A673 (cell line): ENCODE data around the gene LIN54. TPM values are rescaled to one million over a fixed set of nuclear protein-coding genes. Genes with fewer than 3 reads are reported as not detected.
A peak's percentile ranks its signal among the peaks of the same experiment; 100 is the strongest.

Source experiments
- BruUV-seq: library from RNA; stranded (reverse); fragments of 400-500 nt; replicated peaks from 2 replicates; lab custom pipeline; 2021; lab: Mats Ljungman, UMichigan
- CTCF ChIA-PET: fragments of 300-600 bp; sonication (Branson Sonifier 250); formaldehyde crosslinking; loops from one replicate; lab custom pipeline; 2022; ENCODE audit warnings: antibody characterized with exemption; lab: Charles Lee
- POLR2A ChIA-PET: fragments of 300-600 bp; sonication (Branson Sonifier 250); formaldehyde crosslinking; loops from one replicate; lab custom pipeline; 2022; ENCODE audit warnings: antibody characterized with exemption; ENCODE audit not compliant: low non-redundant PET; lab: Charles Lee
- DNase-seq: peaks from one replicate; pipeline ENCODE4 v3.0.0-alpha.2; 2015; ENCODE audit warnings: low spot score
- H3K27ac ChIP-seq: fragments of 200-600 bp; sonication (generic); 2 replicates; pipeline ENCODE4 v1.5.1; 2016; ENCODE audit warnings: mixed run types, low read depth, mild to moderate bottlenecking, mixed read lengths, antibody characterized with exemption, low read length; ENCODE audit not compliant: poor library complexity, severe bottlenecking
- H3K27me3 ChIP-seq: fragments of 200-600 bp; sonication (generic); replicated peaks from 2 replicates; pipeline ENCODE4 v1.6.1; 2017; ENCODE audit warnings: mixed run types, low read depth, mild to moderate bottlenecking, mixed read lengths, antibody characterized with exemption, low read length; ENCODE audit not compliant: insufficient read depth, poor library complexity
- H3K36me3 ChIP-seq: fragments of 200-600 bp; sonication (generic); 2 replicates; pipeline ENCODE4 v1.6.1; 2016; ENCODE audit warnings: mixed run types, mild to moderate bottlenecking, mixed read lengths, antibody characterized with exemption, low read length; ENCODE audit not compliant: insufficient read depth, poor library complexity, severe bottlenecking
- H3K4me1 ChIP-seq: fragments of 200-600 bp; sonication (generic); 2 replicates; pipeline ENCODE4 v1.6.1; 2017; ENCODE audit warnings: mixed run types, mild to moderate bottlenecking, mixed read lengths, antibody characterized with exemption, low read length; ENCODE audit not compliant: insufficient read depth, poor library complexity, severe bottlenecking
- H3K4me3 ChIP-seq: fragments of 200-600 bp; sonication (generic); 2 replicates; pipeline ENCODE4 v1.5.1; 2016; ENCODE audit warnings: low read depth, mixed run types, mild to moderate bottlenecking, mixed read lengths, low read length; ENCODE audit not compliant: poor library complexity, severe bottlenecking
- H3K9me3 ChIP-seq: fragments of 200-600 bp; sonication (generic); 2 replicates; pipeline ENCODE4 v1.6.1; 2016; ENCODE audit warnings: mixed run types, low read depth, mild to moderate bottlenecking, mixed read lengths, antibody characterized with exemption, low read length; ENCODE audit not compliant: poor library complexity, severe bottlenecking
- CTCF ChIP-seq: fragments of 300-800, 200-600 bp; sonication (generic); conservative IDR thresholded peaks from 2 replicates; pipeline ENCODE4 v1.5.1; 2017; ENCODE audit warnings: low read depth, mild to moderate bottlenecking, antibody characterized with exemption, low read length, moderate library complexity, mixed read lengths
- EZH2 ChIP-seq: fragments of 200-600 bp; sonication (generic); IDR thresholded peaks from 2 replicates; pipeline ENCODE4 v1.6.1; 2017; ENCODE audit warnings: borderline replicate concordance, low read depth, mild to moderate bottlenecking, mixed read lengths, antibody characterized with exemption, low read length; ENCODE audit not compliant: poor library complexity, severe bottlenecking
- intact Hi-C: fragments of 100-400 bp; cut with micrococcal nuclease; formaldehyde crosslinking; loops from one replicate; pipeline ENCODE4 v1.10.0; 2022; ENCODE audit not compliant: unreplicated experiment
- total RNA-seq: library from RNA; stranded (reverse); gene quantifications from 2 replicates; pipeline ENCODE4 v1.2.3, GENCODE V29; 2021

The LIN54 gene
- total RNA-seq, 1 experiment from 2014 or later, result 16.0 TPM

GRCh38 chr4:82983444-82983843 lies 27.2 kb downstream of the LIN54 start:
- intact Hi-C loops, result no loop called here
- Histone ChIP-seq H3K4me3 (no peak overlapping the region), H3K27me3 (no peaks in the 10 kb centered on the region), H3K36me3 (no peaks in the 10 kb centered on the region), H3K27ac (no peak overlapping the region), H3K9me3 (no peaks in the 10 kb centered on the region), H3K4me1 (no peaks in the 10 kb centered on the region)
- ChIA-PET CTCF (no interaction called here), POLR2A (no interaction called here)
- BruUV-seq, result no TSS peak
- no peak for DNase-seq
- TF ChIP-seq EZH2 (no peak), CTCF (no peak)

- H3K27ac ChIP-seq, result no peak overlapping the region
- POLR2A ChIA-PET, result no interaction called here
- no peak for DNase-seq
- H3K9me3 ChIP-seq, result no peaks in the 10 kb centered on the region
- no peaks in the 10 kb centered on the region for H3K36me3 ChIP-seq
- CTCF ChIA-PET, result no interaction called here
- no peak for TF ChIP-seq EZH2
- no peak for TF ChIP-seq CTCF
- H3K4me3 ChIP-seq, result no peak overlapping the region
- H3K27me3 ChIP-seq, result no peaks in the 10 kb centered on the region
- BruUV-seq, result no TSS peak
- H3K4me1 ChIP-seq, result no peaks in the 10 kb centered on the region
- intact Hi-C loops, result no loop called here
Observed at GRCh38 chr4:82981138-82981537, 29.5 kb downstream of the LIN54 start.

GRCh38 chr4:82975792-82976191 lies 34.8 kb downstream of the LIN54 start:
- DNase-seq, result peak; percentile 1
- POLR2A ChIA-PET, result no interaction called here
- Histone ChIP-seq H3K4me3 (no peak overlapping the region), H3K4me1 (no peaks in the 10 kb centered on the region), H3K9me3 (no peaks in the 10 kb centered on the region), H3K27me3 (no peaks in the 10 kb centered on the region), H3K36me3 (no peaks in the 10 kb centered on the region), H3K27ac (no peak overlapping the region)
- intact Hi-C loops, result no loop called here
- TF ChIP-seq EZH2 (no peak), CTCF (no peak)
- CTCF ChIA-PET, result no interaction called here
- no TSS peak for BruUV-seq
